Measurements from ENCODE around the gene BOC. TPM values are rescaled to one million over a fixed set of nuclear protein-coding genes. Genes with fewer than 3 reads are reported as not detected.
A peak's percentile ranks its signal among the peaks of the same experiment; 100 is the strongest.

Gene BOC
- total and polyA plus RNA-seq, 12 donors, result 2.1 to 13.9 (median 4.9) TPM

DNA sequence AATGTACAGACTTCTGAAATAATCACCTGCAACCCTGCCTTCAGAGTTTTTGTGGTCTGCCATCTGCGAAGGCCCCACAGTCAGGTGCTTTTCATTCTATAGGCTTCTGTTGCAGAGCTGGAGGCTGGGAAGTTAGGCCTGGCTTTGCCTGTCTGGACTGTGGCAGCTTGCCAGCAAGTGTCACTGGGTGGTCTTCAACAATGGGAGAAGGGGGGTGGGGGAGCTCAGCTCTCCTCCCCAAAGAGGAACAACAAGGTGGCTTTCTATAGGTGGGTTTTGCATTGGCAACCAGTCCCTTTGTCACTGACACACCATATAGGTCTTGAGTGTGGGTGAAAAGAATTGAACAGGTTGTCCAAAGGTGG is 7.3 kb downstream of the BOC start:
- Histone ChIP-seq H3K4me1 (peaks cover 0 to 50% (median 7%) of the 10 kb centered on the region in 9 donors), H3K27ac (no peak overlapping the region), H3K4me3 (no peak overlapping the region), H3K36me3 (peaks cover 0 to 18% (median 0%) of the 10 kb centered on the region in 9 donors), H3K27me3 (peaks cover 0 to 46% (median 17%) of the 10 kb centered on the region in 7 donors), H3K9me3 (no peaks in the 10 kb centered on the region)
- no peak for DNase-seq
- 91 to 97% methylated on average over 1 of the region's 1 CpG for WGBS, 2 donors
- intact Hi-C loops (cut with DNase I), result loop anchor here in 2 of 10 donors (10.0 kb wide), 2 partner anchors 64 to 66 kb away; no protein-coding TSS in a partner anchor
- TF ChIP-seq, protein P1, sequence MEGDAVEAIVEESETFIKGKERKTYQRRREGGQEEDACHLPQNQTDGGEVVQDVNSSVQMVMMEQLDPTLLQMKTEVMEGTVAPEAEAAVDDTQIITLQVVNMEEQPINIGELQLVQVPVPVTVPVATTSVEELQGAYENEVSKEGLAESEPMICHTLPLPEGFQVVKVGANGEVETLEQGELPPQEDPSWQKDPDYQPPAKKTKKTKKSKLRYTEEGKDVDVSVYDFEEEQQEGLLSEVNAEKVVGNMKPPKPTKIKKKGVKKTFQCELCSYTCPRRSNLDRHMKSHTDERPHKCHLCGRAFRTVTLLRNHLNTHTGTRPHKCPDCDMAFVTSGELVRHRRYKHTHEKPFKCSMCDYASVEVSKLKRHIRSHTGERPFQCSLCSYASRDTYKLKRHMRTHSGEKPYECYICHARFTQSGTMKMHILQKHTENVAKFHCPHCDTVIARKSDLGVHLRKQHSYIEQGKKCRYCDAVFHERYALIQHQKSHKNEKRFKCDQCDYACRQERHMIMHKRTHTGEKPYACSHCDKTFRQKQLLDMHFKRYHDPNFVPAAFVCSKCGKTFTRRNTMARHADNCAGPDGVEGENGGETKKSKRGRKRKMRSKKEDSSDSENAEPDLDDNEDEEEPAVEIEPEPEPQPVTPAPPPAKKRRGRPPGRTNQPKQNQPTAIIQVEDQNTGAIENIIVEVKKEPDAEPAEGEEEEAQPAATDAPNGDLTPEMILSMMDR (IDR thresholded peaks at IDR 0.05), result no peak
- ATAC-seq, result no peak

DNA sequence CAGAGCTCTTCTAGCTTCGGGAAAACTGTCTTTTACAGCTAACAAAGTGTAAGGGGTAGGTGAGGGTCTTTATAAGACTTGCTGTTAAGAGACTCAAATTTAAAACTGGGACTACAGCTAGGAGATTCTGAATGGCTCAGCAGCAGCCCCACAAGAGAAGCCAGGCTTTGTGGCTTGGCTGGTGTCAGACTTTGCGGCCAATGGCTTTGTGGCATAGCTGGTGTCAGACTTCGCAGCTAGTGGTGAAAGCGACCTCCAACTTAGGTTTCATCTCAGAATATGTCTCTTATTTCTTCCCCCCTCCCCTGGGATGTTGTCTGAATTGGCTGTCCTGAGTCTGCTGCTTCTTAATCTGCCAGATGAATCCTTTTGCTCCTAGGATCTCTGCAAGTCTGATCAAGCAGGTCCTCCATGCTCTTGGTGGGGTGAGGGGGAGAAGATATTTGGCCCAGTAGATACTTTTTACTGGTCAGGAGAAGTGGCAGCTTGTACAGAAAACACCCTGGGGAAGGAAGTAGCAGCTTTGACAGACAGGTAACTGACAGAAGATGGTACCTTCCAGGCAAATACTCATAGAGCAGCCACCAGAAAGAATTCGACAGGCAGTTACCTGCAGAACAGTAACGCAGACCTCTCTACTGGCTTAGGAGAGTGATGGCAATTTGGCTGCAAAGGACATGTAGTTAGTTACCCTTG is 8.4 kb downstream of the BOC start:
- peak overlapping the region in 3 of 10 donors; percentile 9 to 71 (median 64) for H3K27ac ChIP-seq
- H3K4me1 ChIP-seq, result peaks cover 0 to 47% (median 7%) of the 10 kb centered on the region in 9 donors
- TF ChIP-seq, protein P1 (IDR thresholded peaks at IDR 0.05), result no peak

DNA sequence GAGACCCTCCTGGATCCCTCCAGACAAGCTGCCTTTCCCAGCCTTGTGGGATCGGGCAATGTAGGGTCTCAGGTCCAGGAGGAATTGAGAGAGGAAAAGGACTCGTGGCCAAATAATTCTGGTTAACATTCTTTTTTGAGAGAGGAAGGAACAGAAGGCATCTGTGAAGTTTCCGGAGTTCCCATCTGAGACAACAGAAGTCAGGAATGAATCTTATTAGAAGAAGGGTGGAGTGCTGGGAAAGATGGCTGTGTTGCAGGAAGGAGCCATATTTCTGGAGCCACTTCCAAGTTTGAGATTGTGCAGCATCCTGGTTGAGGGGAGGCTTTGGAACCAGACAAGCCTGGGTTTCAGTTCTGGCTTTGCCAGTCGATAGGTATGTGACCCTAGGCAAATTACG is 9.4 kb downstream of the BOC start:
- intact Hi-C loops (cut with DNase I), result no loop called here
- ATAC-seq (peak in 1 of 8 donors; percentile 43), DNase-seq (no peak)
- Histone ChIP-seq H3K9me3 (no peaks in the 10 kb centered on the region), H3K4me1 (peaks cover 0 to 46% (median 7%) of the 10 kb centered on the region in 9 donors), H3K27me3 (peaks cover 0 to 26% (median 3%) of the 10 kb centered on the region in 7 donors), H3K27ac (peak overlapping the region in 3 of 10 donors; percentile 43 to 71 (median 64)), H3K4me3 (no peak overlapping the region), H3K36me3 (peaks cover 0 to 18% (median 0%) of the 10 kb centered on the region in 9 donors)
- TF ChIP-seq, protein P1 (IDR thresholded peaks at IDR 0.05), result no peak
- WGBS, 2 donors, result 60 to 67% methylated on average over 5 of the region's 5 CpGs

More for the DNA sequence above, 8.4 kb downstream of the BOC start:
- Histone ChIP-seq H3K4me3 (no peak overlapping the region), H3K9me3 (no peaks in the 10 kb centered on the region), H3K36me3 (peaks cover 0 to 18% (median 0%) of the 10 kb centered on the region in 9 donors), H3K27me3 (peaks cover 0 to 36% (median 8%) of the 10 kb centered on the region in 7 donors)
- ATAC-seq, result no peak
- intact Hi-C loops (cut with DNase I), result loop anchor here in 2 of 10 donors (10.0 kb wide), 2 partner anchors 65 kb away; no protein-coding TSS in a partner anchor
- 68 to 71% methylated on average over 6 of the region's 6 CpGs for WGBS, 2 donors
- no peak for DNase-seq

DNA sequence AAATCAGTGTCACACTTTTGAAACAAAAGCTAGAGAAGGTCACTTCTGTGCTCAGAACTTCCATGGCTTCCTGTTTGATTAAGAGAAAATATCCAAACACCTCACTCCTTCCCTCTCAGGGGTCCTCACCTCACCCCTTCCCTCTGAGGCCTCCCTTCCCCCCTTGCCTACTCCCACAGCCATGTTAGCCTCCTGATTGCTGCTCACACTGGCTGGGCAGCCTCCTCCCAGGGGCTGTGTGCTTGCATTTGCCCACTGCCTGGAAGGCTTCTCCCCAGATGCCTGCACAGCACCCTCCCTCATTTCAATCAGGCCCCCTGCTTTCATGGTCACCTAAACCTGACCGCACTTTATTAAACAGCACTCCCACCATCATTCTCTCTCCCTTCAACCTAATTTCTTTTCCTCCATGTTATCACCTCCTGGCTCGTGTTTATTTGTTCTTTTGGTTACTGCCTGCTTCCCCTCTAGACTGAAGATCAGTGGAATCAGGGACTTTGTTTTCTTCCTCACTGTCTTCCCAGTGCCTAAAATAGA is 10.4 kb downstream of the BOC start:
- peak overlapping the region in 3 of 10 donors; percentile 39 to 71 (median 43) for H3K27ac ChIP-seq

More for the DNA sequence above, 10.4 kb downstream of the BOC start:
- no peak for DNase-seq
- TF ChIP-seq, protein P1 (IDR thresholded peaks at IDR 0.05), result no peak
- Histone ChIP-seq H3K27me3 (peaks cover 0 to 15% (median 3%) of the 10 kb centered on the region in 7 donors), H3K4me3 (no peak overlapping the region), H3K36me3 (peaks cover 0 to 12% (median 0%) of the 10 kb centered on the region in 9 donors), H3K9me3 (no peaks in the 10 kb centered on the region), H3K4me1 (peaks cover 0 to 46% (median 7%) of the 10 kb centered on the region in 9 donors)
- ATAC-seq, result no peak
- intact Hi-C loops (cut with DNase I), result no loop called here
- WGBS, 2 donors, result 51 to 57% methylated on average over 2 of the region's 2 CpGs
